GM20000 (cell line): ENCODE results near the gene CCZ1.
"Not testable (repeated sequence)": the region's sequence is repeated elsewhere in the genome, so short reads cannot be mapped to it uniquely, and the experiment has no call there.

Source experiments
- DNase-seq: peaks from one replicate; pipeline ENCODE4 v3.0.0; 2012; ENCODE audit warnings: low spot score

The CCZ1 gene

DNA sequence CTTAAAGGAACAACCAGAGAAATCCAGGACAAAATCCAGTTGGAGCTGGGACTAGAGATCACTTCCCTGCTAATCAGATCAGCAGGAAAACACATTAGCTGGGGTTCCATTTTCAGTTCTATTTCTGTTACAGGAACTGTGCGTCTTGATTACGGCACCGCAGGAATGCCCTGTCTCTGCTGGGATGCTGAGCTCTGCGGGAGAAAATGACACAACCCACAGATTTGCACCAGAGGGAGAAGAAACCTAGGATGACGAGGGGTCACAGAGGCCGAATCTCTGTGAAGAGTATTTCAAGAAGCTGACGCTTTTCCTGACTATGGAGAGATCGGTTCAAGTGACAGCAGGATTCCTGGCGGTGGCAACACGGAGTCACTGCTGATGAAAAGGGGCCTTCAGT, 31.8 kb downstream of the CCZ1 start:
- not testable (repeated sequence) for DNase-seq

DNA sequence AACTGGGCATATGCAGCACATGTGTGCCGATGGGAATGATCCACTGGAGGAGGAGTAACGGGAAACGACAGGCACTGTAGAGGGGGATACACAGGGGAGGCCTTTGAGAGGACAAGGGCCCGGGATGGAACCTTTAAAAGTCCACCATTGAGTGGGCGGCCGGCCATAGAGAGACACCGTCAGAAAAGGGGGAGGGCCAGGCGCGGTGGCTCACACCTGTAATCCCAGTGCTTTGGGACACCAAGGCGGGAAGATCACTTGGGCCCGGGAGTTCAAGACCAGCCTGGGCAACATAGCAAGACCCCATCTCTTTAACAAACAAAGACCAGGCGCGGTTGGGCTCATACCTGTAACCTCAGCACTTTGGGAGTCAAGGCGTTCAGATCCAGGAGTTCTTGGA, 32.7 kb downstream of the CCZ1 start:
- not testable (repeated sequence) for DNase-seq

DNA sequence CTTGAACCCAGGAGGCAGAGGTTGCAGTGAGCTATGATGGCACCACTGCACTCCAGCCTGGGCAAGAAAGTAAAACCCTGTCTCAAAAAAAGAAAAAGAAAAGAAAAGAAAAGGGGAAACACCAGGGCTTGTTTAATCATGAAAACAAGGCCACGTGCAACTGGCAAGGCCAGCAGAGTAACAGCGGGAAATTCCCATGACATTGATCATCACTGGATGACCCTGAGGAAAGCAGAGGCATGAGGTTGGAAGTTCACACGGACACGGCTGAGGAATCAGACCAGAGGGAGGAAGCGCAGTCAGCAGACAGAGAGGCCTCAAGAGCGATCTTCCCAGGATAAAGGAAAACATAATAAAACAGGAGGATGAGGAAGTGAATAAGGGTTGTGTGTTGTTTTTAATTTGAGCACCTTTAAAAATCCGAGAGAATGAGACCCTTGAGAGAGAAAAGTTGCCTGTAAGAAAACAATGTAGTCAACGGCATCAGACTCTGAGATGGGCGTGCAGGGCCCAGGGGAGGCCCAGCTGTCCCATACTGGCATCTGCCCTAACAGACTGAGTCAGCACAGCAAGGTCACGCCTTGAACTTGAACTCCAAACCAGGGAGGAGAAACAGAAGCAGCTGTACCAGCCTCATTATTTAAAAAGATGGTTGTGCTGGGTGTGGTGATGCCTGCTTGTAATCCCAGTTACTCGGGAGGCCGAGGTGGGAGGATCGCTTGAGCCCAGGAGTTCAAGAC, 33.5 kb downstream of the CCZ1 start:
- not testable (repeated sequence) for DNase-seq

DNA sequence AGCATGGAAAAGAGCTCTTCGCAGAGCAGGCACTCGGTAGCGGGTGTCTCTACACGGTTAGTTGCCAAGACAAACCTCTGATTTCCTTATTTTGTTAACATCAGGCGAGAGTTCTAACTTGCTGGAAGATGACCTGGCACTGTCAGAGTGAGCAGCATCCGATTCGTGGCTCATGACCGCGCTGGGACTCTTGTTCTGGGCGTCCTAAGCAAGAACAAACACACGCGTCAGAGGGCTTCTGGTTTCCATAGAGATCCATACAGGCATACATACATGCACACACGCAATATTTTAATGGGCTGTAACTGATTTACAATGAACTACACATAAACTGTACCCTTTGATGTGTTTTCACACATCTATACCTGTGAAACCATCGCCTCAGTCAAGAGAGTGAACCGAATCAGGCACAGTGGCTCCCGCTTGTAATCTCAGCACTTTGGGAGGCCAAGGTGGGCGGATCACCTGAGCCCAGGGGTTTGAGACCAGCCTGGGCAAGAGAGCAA, 36.5 kb downstream of the CCZ1 start:
- DNase-seq: not testable (repeated sequence)

DNA sequence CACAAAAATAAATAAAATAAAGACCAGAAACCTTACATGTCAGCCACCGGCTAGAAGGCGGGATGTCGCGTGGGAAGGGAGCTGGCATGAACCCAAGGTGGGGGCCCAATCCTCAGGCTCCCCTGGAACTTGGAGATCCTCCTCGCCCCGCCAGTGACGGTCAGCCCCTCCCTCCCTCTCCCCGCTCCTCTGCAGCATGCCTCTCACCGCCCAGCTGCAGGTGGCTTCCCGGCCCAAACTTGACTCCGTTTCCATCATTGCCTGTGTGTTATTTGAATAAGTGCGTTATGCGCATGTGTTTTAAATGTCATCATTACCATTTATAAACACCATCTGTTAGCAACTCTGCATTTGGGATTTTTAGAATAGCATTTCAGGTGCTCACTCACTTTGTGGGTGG, 64.7 kb downstream of the CCZ1 start:
- DNase-seq: not testable (repeated sequence)

DNA sequence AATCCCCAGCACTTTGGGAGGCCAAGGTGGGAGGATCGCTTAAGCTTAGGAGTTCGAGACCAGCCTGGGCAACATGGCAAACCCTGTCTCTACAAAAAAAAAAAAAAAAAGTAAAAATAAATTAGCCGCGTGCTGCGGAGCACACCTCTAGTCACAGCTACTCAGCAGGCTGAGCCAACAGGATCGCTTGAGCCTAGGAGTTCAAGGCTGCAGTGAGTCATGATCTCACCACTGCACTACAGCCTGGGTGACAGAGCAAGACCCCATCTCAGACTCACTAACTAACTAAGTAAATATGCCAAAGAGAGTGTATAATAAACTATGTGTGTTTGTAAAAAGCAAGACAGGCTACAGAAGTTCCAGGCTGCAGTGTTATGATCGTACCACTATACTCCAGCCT, 65.3 kb downstream of the CCZ1 start:
- DNase-seq: not testable (repeated sequence)

DNA sequence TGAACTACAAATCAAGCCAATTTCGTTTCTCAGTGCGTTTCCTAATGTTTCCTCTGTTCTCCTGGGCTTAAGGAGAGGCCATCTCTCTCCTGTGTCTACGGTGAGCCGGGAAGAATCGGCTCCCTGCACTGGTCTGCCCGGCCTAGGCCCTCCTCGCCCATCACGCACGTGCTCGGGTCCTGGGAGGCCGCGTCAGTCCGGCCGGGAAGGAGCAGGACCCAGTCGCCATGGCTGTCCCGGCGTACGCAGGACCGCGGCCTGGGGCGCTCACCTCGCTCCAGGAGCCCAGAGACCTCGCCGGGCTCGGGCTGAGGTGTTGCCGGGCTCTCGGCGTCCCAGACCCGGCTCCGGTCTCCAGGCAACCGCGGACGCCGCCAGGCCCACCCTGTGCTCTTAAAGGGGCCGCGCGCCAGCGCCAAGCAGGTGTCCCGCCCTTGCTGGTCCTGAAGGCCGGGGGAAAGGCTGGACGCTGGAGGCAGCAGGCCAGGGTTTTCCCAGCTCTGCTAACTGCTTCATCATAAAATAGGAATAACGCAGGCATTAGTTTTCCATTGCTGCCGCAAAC, 71.9 kb downstream of the CCZ1 start, which contains the start of gene RSPH10B:
Gene RSPH10B (minus strand): TSS at position 343 of the 565 bp plus-strand sequence. CDS start 3,573 bp downstream, outside the sequence.
- DNase-seq: not testable (repeated sequence)

DNA sequence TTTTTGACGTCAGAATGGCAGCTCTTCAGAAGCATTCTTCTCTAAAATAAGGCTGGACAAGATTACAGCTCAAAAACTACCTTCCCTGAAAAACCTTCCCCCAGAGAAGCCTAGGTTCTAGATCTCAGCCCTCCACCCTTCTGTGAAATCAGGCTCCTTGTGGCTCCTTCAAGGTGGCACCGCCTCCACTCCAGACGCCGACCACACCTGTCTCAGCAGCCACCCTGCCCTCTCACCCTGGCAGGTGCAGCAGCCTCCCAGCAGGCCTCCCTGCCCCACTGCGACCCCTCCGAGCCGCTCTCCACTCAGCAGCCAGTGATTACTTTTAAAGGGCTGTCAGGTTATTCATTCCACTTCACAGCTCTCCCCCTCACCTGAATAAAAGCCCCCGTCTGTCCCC, 75.0 kb downstream of the CCZ1 start:
- DNase-seq: not testable (repeated sequence)
